Measurements from ENCODE around the gene MMS19. TPM values are rescaled to one million over a fixed set of nuclear protein-coding genes. Genes with fewer than 3 reads are reported as not detected.

The MMS19 gene
- total RNA-seq, 4 donors from 2014 or later = 111 to 238 (median 118) TPM

DNA sequence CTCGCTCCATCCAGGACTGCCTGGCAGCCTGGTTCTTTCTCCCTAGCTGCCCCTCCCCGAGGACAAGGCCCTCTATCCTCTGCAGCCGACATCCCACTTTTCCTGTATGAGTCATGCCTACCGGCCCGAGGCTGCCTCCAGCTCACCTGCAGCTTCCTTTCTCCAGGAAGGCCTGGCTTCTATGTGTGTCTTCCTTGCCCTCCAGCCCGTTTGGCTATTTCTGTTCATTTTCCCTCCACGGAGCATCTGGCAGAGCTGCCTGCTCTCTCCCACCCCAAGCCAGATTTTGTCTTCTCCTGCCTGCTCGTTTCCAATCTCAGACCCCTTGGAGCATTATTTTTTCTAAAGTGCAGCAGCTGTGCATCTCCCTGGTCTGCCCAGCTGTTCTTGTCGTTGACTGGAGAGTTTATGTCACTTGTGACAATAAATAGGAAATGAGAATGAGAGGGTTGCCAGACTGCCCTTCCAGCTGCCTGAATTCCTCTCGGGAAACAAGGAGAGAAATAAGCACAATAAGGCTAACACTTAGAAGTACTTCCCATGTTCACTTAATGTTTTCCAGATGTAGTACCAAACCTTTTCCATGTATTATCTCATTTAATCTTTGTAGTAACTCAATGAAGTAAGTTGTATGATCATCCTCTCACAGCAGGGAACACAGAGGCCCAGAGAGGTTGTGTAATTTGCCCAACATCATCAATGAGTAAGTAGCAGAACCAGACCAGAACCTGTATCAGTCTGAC, 20.2 kb upstream of the MMS19 start:
- H3K4me1 ChIP-seq = peaks cover 57% of the 10 kb centered on the region
- no peak for DNase-seq (ENCODE audit: low spot score in 2 of 2)
- H3K27ac ChIP-seq = no peak overlapping the region
- 20% methylated on average over 10 of the region's 10 CpGs for WGBS
- TF ChIP-seq POLR2A (IDR thresholded peaks at IDR 0.05) (no peak), POLR2AphosphoS5 (IDR thresholded peaks at IDR 0.05) (no peak), EP300 (IDR thresholded peaks at IDR 0.05) (no peak)
- TF ChIP-seq, protein P1, sequence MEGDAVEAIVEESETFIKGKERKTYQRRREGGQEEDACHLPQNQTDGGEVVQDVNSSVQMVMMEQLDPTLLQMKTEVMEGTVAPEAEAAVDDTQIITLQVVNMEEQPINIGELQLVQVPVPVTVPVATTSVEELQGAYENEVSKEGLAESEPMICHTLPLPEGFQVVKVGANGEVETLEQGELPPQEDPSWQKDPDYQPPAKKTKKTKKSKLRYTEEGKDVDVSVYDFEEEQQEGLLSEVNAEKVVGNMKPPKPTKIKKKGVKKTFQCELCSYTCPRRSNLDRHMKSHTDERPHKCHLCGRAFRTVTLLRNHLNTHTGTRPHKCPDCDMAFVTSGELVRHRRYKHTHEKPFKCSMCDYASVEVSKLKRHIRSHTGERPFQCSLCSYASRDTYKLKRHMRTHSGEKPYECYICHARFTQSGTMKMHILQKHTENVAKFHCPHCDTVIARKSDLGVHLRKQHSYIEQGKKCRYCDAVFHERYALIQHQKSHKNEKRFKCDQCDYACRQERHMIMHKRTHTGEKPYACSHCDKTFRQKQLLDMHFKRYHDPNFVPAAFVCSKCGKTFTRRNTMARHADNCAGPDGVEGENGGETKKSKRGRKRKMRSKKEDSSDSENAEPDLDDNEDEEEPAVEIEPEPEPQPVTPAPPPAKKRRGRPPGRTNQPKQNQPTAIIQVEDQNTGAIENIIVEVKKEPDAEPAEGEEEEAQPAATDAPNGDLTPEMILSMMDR (IDR thresholded peaks at IDR 0.05) = no peak
- no peaks in the 10 kb centered on the region for H3K36me3 ChIP-seq
- H3K9me3 ChIP-seq = no peaks in the 10 kb centered on the region
- no peak overlapping the region for H3K4me3 ChIP-seq
- no peaks in the 10 kb centered on the region for H3K27me3 ChIP-seq

DNA sequence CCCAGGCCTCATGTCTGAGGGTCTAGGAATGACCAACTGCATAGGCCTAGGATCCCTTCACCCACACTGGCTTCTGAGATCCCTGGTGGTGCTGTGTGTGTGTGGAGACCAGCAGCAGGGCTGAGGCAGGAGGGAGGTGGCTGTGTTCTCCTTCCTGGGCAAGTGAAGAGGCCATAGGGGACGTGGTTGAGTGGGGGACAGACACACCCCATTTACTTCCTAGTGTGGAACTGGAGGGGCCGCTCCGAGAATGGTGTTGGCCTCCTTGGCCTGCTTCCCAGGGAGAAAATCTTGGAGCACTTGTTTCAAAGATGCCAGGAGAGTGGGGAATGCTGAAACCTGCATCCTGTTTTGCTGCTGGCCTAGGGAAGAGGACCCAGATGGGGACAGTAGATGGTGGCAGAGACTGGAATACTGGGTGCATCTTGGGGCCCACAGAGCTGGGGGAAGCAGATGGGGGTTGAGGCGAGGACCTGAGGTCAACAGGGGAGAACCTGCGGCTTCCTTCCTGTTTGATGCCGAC, 19.6 kb upstream of the MMS19 start:
- DNase-seq (ENCODE audit: low spot score in 2 of 2) = no peak

DNA sequence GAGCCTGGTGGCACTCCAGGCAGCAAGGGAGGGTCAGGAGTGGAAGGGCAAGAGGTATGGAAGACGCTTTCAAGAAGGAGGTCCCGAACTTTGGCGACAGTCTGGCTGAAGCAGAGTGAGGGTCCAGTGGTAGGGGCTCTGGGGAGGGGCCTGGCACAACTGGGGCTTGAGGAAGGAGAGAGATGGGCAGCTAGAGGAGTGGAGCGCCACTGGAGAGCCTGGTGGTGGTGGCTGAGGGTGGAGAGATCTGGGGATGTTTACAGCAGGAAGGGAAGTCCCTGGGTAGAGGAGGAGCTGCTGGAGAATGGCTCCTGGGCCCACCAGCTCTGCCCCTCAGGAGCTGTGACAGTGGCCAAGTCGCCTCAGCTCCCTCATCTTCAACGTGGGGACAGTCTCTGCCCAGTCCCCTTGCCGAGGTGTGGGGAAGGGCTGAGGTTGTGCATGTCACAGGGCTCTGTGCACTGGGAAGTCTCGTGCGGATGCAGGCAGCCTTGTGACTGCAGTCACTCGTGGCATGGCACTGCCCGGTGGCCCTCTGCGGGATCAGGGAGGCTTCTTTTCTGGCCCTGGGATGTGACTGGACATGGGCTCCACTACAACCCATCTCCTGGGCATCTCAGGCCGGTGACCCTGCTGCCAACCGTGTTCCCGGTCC, 19.0 kb upstream of the MMS19 start:
- H3K27me3 ChIP-seq = no peaks in the 10 kb centered on the region
- no peaks in the 10 kb centered on the region for H3K36me3 ChIP-seq
- TF ChIP-seq POLR2A (IDR thresholded peaks at IDR 0.05) = no peak
- no peak for TF ChIP-seq EP300 (IDR thresholded peaks at IDR 0.05)
- TF ChIP-seq POLR2AphosphoS5 (IDR thresholded peaks at IDR 0.05) = no peak
- TF ChIP-seq, protein P1 (IDR thresholded peaks at IDR 0.05) = no peak
- no peak overlapping the region for H3K27ac ChIP-seq
- H3K9me3 ChIP-seq = no peaks in the 10 kb centered on the region
- peaks cover 50% of the 10 kb centered on the region for H3K4me1 ChIP-seq
- no peak overlapping the region for H3K4me3 ChIP-seq
- no peak for DNase-seq (ENCODE audit: low spot score in 2 of 2)
- WGBS = 91% methylated on average over 7 of the region's 15 CpGs

More for the DNA sequence above, 19.6 kb upstream of the MMS19 start:
- H3K27ac ChIP-seq = no peak overlapping the region
- H3K36me3 ChIP-seq = no peaks in the 10 kb centered on the region
- H3K27me3 ChIP-seq = no peaks in the 10 kb centered on the region
- TF ChIP-seq EP300 (IDR thresholded peaks at IDR 0.05) (no peak), POLR2AphosphoS5 (IDR thresholded peaks at IDR 0.05) (no peak), POLR2A (IDR thresholded peaks at IDR 0.05) (no peak)
- TF ChIP-seq, protein P1 (IDR thresholded peaks at IDR 0.05) = no peak
- H3K9me3 ChIP-seq = no peaks in the 10 kb centered on the region
- H3K4me1 ChIP-seq = peaks cover 56% of the 10 kb centered on the region
- WGBS = 72% methylated on average over 6 of the region's 6 CpGs
- H3K4me3 ChIP-seq = no peak overlapping the region

DNA sequence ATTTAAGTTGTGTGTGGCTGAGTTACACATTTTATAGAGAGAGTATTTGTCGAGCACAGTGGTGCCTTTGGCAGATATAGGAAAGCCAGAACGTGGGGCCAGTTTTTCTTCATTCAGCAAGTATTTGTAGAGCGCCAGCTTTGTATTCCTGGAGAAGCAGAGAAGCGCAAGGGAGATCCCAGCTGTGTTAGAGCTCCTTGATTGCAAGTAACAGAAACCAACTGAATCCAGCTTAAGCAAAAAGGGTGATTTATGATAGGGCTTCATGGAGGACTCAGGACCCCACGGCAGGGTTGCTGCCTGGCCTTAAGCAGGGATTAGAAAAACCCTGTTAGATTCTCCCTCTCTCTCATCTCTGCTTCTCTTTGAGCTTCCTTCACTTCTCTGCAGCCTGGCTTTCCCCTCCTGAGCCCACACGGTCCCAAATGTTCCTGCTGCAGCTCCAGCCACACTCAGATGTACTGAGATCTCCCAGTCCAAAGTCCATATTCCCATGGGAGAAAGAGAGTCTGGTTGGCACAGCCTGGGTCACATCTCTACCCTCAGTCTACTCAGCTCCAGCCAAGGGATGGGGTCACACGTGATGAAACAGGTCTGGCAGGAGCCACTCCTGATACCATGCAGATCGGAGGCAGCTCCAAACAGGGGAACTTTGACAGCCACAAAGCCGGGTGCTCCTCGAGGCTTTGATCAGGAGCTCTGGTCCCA, 17.2 kb upstream of the MMS19 start:
- 69% methylated on average over 6 of the region's 10 CpGs for whole genome bisulfite sequencing
- Histone ChIP-seq H3K27ac (no peak overlapping the region), H3K9me3 (no peaks in the 10 kb centered on the region), H3K36me3 (no peaks in the 10 kb centered on the region), H3K27me3 (no peaks in the 10 kb centered on the region), H3K4me3 (no peak overlapping the region), H3K4me1 (peaks cover 43% of the 10 kb centered on the region)
- no peak for DNase-seq (ENCODE audit: low spot score in 2 of 2)
- TF ChIP-seq, protein P1 (IDR thresholded peaks at IDR 0.05) = no peak
- TF ChIP-seq POLR2A (IDR thresholded peaks at IDR 0.05) = no peak
- TF ChIP-seq EP300 (IDR thresholded peaks at IDR 0.05) = no peak
- TF ChIP-seq POLR2AphosphoS5 (IDR thresholded peaks at IDR 0.05) = no peak
